GM21381 (cell line): ENCODE measurements around the gene GMPR.

ENCODE experiments used
- ATAC-seq: cut with Tn5 transposase; IDR thresholded peaks from one replicate; pipeline ENCODE4 v1.9.1; 2021; ENCODE audit warnings: mild to moderate bottlenecking, moderate library complexity; ENCODE audit not compliant: unreplicated experiment

Gene GMPR

GRCh38 chr6:16324606-16325225, 86.3 kb downstream of the GMPR start:
- ATAC-seq: no peak

GRCh38 chr6:16326531-16326930, 88.1 kb downstream of the GMPR start:
- ATAC-seq: no peak

GRCh38 chr6:16326971-16327776, 88.8 kb downstream of the GMPR start:
- ATAC-seq: no peak

GRCh38 chr6:16327777-16328325, 89.5 kb downstream of the GMPR start:
- no peak for ATAC-seq

- ATAC-seq: no peak
Measured at GRCh38 chr6:16329233-16329632, 90.8 kb downstream of the GMPR start.

GRCh38 chr6:16331384-16332174, 93.2 kb downstream of the GMPR start:
- ATAC-seq: peak; percentile 34

- peak; percentile 78 for ATAC-seq
Measured at GRCh38 chr6:16332175-16332542, 93.8 kb downstream of the GMPR start.

- no peak for ATAC-seq
Measured at GRCh38 chr6:16333580-16333979, 95.2 kb downstream of the GMPR start.

- no peak for ATAC-seq
Measured at GRCh38 chr6:16334671-16335070, 96.3 kb downstream of the GMPR start.

GRCh38 chr6:16335176-16335575, 96.8 kb downstream of the GMPR start:
- ATAC-seq: no peak

GRCh38 chr6:16336056-16336818, 97.8 kb downstream of the GMPR start:
- no peak for ATAC-seq

- ATAC-seq: no peak
Measured at GRCh38 chr6:16336911-16337294, 98.5 kb downstream of the GMPR start.

GRCh38 chr6:16337295-16337975, 99.0 kb downstream of the GMPR start:
- no peak for ATAC-seq

GRCh38 chr6:16338577-16339264, 100.3 kb downstream of the GMPR start:
- no peak for ATAC-seq

GRCh38 chr6:16339265-16339587, 100.8 kb downstream of the GMPR start:
- ATAC-seq: no peak

- ATAC-seq: no peak
Measured at GRCh38 chr6:16343593-16343992, 105.2 kb downstream of the GMPR start.

- ATAC-seq: no peak
Measured at GRCh38 chr6:16344756-16345155, 106.4 kb downstream of the GMPR start.
